HepG2 (cell line): ENCODE measurements around the gene LIN28B. TPM values are rescaled to one million over a fixed set of nuclear protein-coding genes. Genes with fewer than 3 reads are reported as not detected.

Source experiments
- ARID4A ChIP-seq: sonication (generic); formaldehyde crosslinking; IDR thresholded peaks from 2 replicates; pipeline ENCODE4 v1.5.0; 2020; ENCODE audit warnings: mild to moderate bottlenecking, missing genetic modification reagents, borderline replicate concordance
- ATF1 ChIP-seq: IDR thresholded peaks from 2 replicates; pipeline ENCODE4 v1.6.1; 2016; ENCODE audit warnings: mild to moderate bottlenecking, control low read depth
- HIC2 ChIP-seq: sonication (generic); formaldehyde crosslinking; IDR thresholded peaks from 2 replicates; pipeline ENCODE4 v1.9.0; 2022; ENCODE audit warnings: low read depth, missing genetic modification reagents
- HNRNPH1 ChIP-seq: fragments of 200-400 bp; formaldehyde crosslinking; optimal IDR thresholded peaks from 2 replicates; pipeline ENCODE3; 2017; ENCODE audit warnings: mild to moderate bottlenecking, low read depth, low read length
- ISX ChIP-seq: sonication (generic); formaldehyde crosslinking; conservative IDR thresholded peaks from 2 replicates; pipeline ENCODE4 v1.5.0; 2020; ENCODE audit warnings: missing genetic modification reagents
- KAT7 ChIP-seq: IDR thresholded peaks from 2 replicates; pipeline ENCODE4 v1.6.1; 2018; ENCODE audit warnings: borderline replicate concordance, missing compliant biosample characterization
- KDM1A ChIP-seq: IDR thresholded peaks from 2 replicates; pipeline ENCODE4 v1.6.1; 2016; ENCODE audit warnings: missing compliant biosample characterization
- KLF6 ChIP-seq: IDR thresholded peaks from 2 replicates; pipeline ENCODE4 v1.8.0; 2016; ENCODE audit warnings: missing biosample characterization, missing genetic modification reagents
- MLLT10 ChIP-seq: sonication (generic); formaldehyde crosslinking; IDR thresholded peaks from 2 replicates; pipeline ENCODE4 v1.4.0; 2020; ENCODE audit warnings: missing genetic modification reagents
- MTA3 ChIP-seq: sonication (generic); formaldehyde crosslinking; IDR thresholded peaks from 2 replicates; pipeline ENCODE4 v1.4.0; 2020; ENCODE audit warnings: missing genetic modification reagents
- MYC ChIP-seq: sonication (generic); formaldehyde crosslinking; IDR thresholded peaks from 2 replicates; pipeline ENCODE4 v1.9.0; 2021; ENCODE audit warnings: missing genetic modification reagents, borderline replicate concordance
- MZF1 ChIP-seq: sonication (generic); formaldehyde crosslinking; IDR thresholded peaks from 2 replicates; pipeline ENCODE4 v1.8.1; 2023; ENCODE audit warnings: mild to moderate bottlenecking, missing genetic modification reagents, borderline replicate concordance
- NFIC ChIP-seq: IDR thresholded peaks from 2 replicates; pipeline ENCODE4 v1.6.1; 2012; ENCODE audit warnings: mild to moderate bottlenecking, low read length, inconsistent platforms
- SP4 ChIP-seq: sonication (generic); formaldehyde crosslinking; IDR thresholded peaks from 2 replicates; pipeline ENCODE4 v1.8.1; 2023; ENCODE audit warnings: mild to moderate bottlenecking, missing genetic modification reagents
- TGIF2 ChIP-seq: IDR thresholded peaks from 2 replicates; pipeline ENCODE4 v1.6.1; 2016; ENCODE audit warnings: control low read depth, missing compliant biosample characterization
- THYN1 ChIP-seq: sonication (generic); formaldehyde crosslinking; IDR thresholded peaks from 2 replicates; pipeline ENCODE4 v1.8.1; 2023; ENCODE audit warnings: low read depth, mild to moderate bottlenecking, moderate library complexity, missing genetic modification reagents, borderline replicate concordance
- ZBTB38 ChIP-seq: sonication (generic); formaldehyde crosslinking; IDR thresholded peaks from 2 replicates; pipeline ENCODE4 v1.5.1; 2020; ENCODE audit warnings: mild to moderate bottlenecking, missing genetic modification reagents
- ZFP36L2 ChIP-seq: sonication (generic); formaldehyde crosslinking; IDR thresholded peaks from 2 replicates; pipeline ENCODE4 v1.4.0; 2020; ENCODE audit warnings: missing genetic modification reagents
- ZFYVE20 ChIP-seq: sonication (generic); formaldehyde crosslinking; IDR thresholded peaks from 2 replicates; pipeline ENCODE4 v1.8.0; 2023; ENCODE audit warnings: low read depth, mild to moderate bottlenecking, moderate library complexity, missing genetic modification reagents, borderline replicate concordance
- ZNF235 ChIP-seq: sonication (generic); formaldehyde crosslinking; IDR thresholded peaks from 2 replicates; pipeline ENCODE4 v1.8.1; 2023; ENCODE audit warnings: mild to moderate bottlenecking, missing genetic modification reagents, borderline replicate concordance
- ZNF280D ChIP-seq: sonication (generic); formaldehyde crosslinking; IDR thresholded peaks from 2 replicates; pipeline ENCODE4 v1.5.1; 2020; ENCODE audit warnings: mild to moderate bottlenecking, missing genetic modification reagents
- ZNF296 ChIP-seq: sonication (generic); formaldehyde crosslinking; conservative IDR thresholded peaks from 2 replicates; pipeline ENCODE4 v1.5.0; 2020; ENCODE audit warnings: mild to moderate bottlenecking, missing genetic modification reagents
- polyA plus RNA-seq, 8 experiments: library from polyadenylated mRNA; depleted of rRNA in 3 of 8; stranded (reverse) in 7 of 8; unstranded in 1 of 8; fragments of >200 nt; fragmentation: Illumina TruSeq in 4 of 8; extraction: Trizol in 4 of 8; gene quantifications; 2 replicates each; pipeline versions ENCODE4 v1.2.1 to v1.2.3, GENCODE V29; 2011 to 2016; ENCODE audit warnings: low read depth in 4 of 8, missing spikeins in 1 of 8, mixed read lengths in 1 of 8; ENCODE audit not compliant: insufficient read depth in 1 of 8
- total RNA-seq, 5 experiments: library from RNA; depleted of rRNA; stranded (reverse); fragments of >200 nt; fragmentation: Illumina TruSeq; extraction: Trizol; gene quantifications; 2 replicates each; pipeline ENCODE4 v1.2.3, GENCODE V29; 2016; ENCODE audit warnings: low read depth in 1 of 5

Gene LIN28B
- total and polyA plus RNA-seq, 2 of the 13 experiments (the other 11 are each of a cell fraction or from before 2014, with no cell fraction given) = 14.5 to 56.8 TPM

- TF ChIP-seq TGIF2 (CRISPR knock-in tag) = no peak
- TF ChIP-seq THYN1 = no peak
- TF ChIP-seq ZNF296 (CRISPR knock-in tag) = no peak
- no peak for TF ChIP-seq ZNF235
- peak; percentile 18; the same call in 1 of the 2 replicates for TF ChIP-seq MYC (CRISPR knock-in tag)
- TF ChIP-seq MTA3 (CRISPR knock-in tag) = no peak
- TF ChIP-seq SP4 (CRISPR knock-in tag) = no peak
- TF ChIP-seq ARID4A (CRISPR knock-in tag) = no peak; the same call in 1 of the 2 replicates
- TF ChIP-seq MZF1 (CRISPR knock-in tag) = peak; percentile 92; the same call in 1 of the 2 replicates
- TF ChIP-seq ATF1 (CRISPR knock-in tag) = no peak
- TF ChIP-seq KLF6 (CRISPR knock-in tag) = no peak
- no peak for TF ChIP-seq MLLT10
- no peak for TF ChIP-seq HIC2 (CRISPR knock-in tag)
- TF ChIP-seq HNRNPH1 = no peak
- TF ChIP-seq ZFYVE20 (CRISPR knock-in tag) = no peak
- TF ChIP-seq NFIC = peak; percentile 44; the same call in 1 of the 2 replicates
- TF ChIP-seq ISX = no peak
- TF ChIP-seq KAT7 = no peak
- no peak for TF ChIP-seq ZBTB38 (CRISPR knock-in tag)
- no peak for TF ChIP-seq ZNF280D (CRISPR knock-in tag)
- no peak for TF ChIP-seq ZFP36L2 (CRISPR knock-in tag)
- TF ChIP-seq KDM1A (CRISPR knock-in tag) = no peak
Observed at GRCh38 chr6:104955927-104956730, 778 bp upstream of the LIN28B start (continued).
